ENCODE results near the gene ZFP57.

GRCh38 chr6:29708432-29709179 is 27.7 kb upstream of the ZFP57 start:
- no peak for TF ChIP-seq CTCF (IDR thresholded peaks at IDR 0.05)
- TF ChIP-seq POLR2A (IDR thresholded peaks at IDR 0.05; ENCODE audit: low read depth): no peak

Data from esophagus muscularis mucosa (tissue), 3 donors.